ENCODE results near the gene PHLPP1.

- TF ChIP-seq CTCF (IDR thresholded peaks at IDR 0.05; ENCODE audit: insufficient read depth, low read length, poor library complexity, severe bottlenecking) (no peak), EZH2phosphoT487 (conservative IDR thresholded peaks at IDR 0.05; ENCODE audit: low read length) (no peak)
These were observed 80.9 kb downstream of the PHLPP1 start for GRCh38 chr18:62796216-62796621.
